H1 (cell line): ENCODE data around the gene PCDH9. TPM values are rescaled to one million over a fixed set of nuclear protein-coding genes. Genes with fewer than 3 reads are reported as not detected.

ENCODE experiments used
- CTCF ChIA-PET: fragments of 300-600 bp; sonication (Branson Sonifier 250); formaldehyde crosslinking; loops from one replicate; lab custom pipeline; 2021; ENCODE audit not compliant: partially characterized antibody; lab: Charles Lee
- POLR2A ChIA-PET: fragments of 300-600 bp; sonication (Branson Sonifier 250); formaldehyde crosslinking; loops from one replicate; lab custom pipeline; 2021; ENCODE audit warnings: inconsistent platforms; ENCODE audit not compliant: partially characterized antibody; lab: Charles Lee
- DNase-seq, 2 experiments: peaks; one replicate each; pipeline versions ENCODE4 v3.0.0 to v3.0.0-alpha.2; 2010 to 2022; ENCODE audit warnings: low spot score in 2 of 2, low read depth in 1 of 2, mixed read lengths in 1 of 2
- FAIRE-seq: peaks from 2 replicates; lab custom pipeline; 2011; peaks lifted over from hg19 to GRCh38; lab: Jason Lieb, UNC
- H2AFZ ChIP-seq: 2 replicates; pipeline ENCODE4 v1.8.1; 2012; ENCODE audit warnings: low read length, inconsistent platforms
- H2AK5ac ChIP-seq: 2 replicates; pipeline ENCODE4 v1.6.1; 2013; ENCODE audit warnings: low read depth, low read length
- H2BK120ac ChIP-seq: replicated peaks from 2 replicates; pipeline ENCODE3; 2013; ENCODE audit warnings: low read depth, low read length, inconsistent platforms
- H2BK12ac ChIP-seq: 2 replicates; pipeline ENCODE4 v1.6.1; 2013; ENCODE audit warnings: low read depth, low read length
- H2BK15ac ChIP-seq: 2 replicates; pipeline ENCODE4 v1.6.1; 2013; ENCODE audit warnings: low read length
- H2BK20ac ChIP-seq: 2 replicates; pipeline ENCODE4 v1.6.1; 2013; ENCODE audit warnings: low read length
- H2BK5ac ChIP-seq: 2 replicates; pipeline ENCODE4 v1.6.1; 2013; ENCODE audit warnings: low read depth, low read length
- H3K14ac ChIP-seq: 2 replicates; pipeline ENCODE4 v1.6.1; 2013; ENCODE audit warnings: inconsistent platforms; ENCODE audit not compliant: insufficient read length
- H3K18ac ChIP-seq: 2 replicates; pipeline ENCODE4 v1.6.1; 2013; ENCODE audit warnings: low read length; ENCODE audit errors: extremely low read depth
- H3K23ac ChIP-seq: 2 replicates; pipeline ENCODE4 v1.6.1; 2013; ENCODE audit warnings: inconsistent platforms; ENCODE audit not compliant: insufficient read length
- H3K23me2 ChIP-seq: 2 replicates; pipeline ENCODE4 v1.6.1; 2013; ENCODE audit warnings: low read depth, low read length
- H3K27ac ChIP-seq: 2 replicates; pipeline ENCODE4 v1.6.1; 2011; ENCODE audit warnings: low read depth, low read length, inconsistent platforms
- H3K27me3 ChIP-seq, 4 experiments: replicated peaks in 1 of 4; 1 replicate in 1 of 4; 2 replicates in 3 of 4; pipeline versions ENCODE4 v1.6.1 to v1.8.1; 2011 to 2013; ENCODE audit warnings: low read length in 3 of 4, mild to moderate bottlenecking in 3 of 4, inconsistent platforms in 2 of 4, mixed read lengths in 2 of 4, moderate library complexity in 1 of 4; ENCODE audit not compliant: control insufficient read depth in 3 of 4, insufficient read depth in 3 of 4; ENCODE audit errors: extremely low read depth in 1 of 4
- H3K36me3 ChIP-seq, 4 experiments: 2 replicates each; pipeline versions ENCODE4 v1.6.1 to v1.8.1; 2011 to 2013; ENCODE audit warnings: mild to moderate bottlenecking in 4 of 4, low read length in 3 of 4, moderate library complexity in 2 of 4, control low read depth in 1 of 4, inconsistent platforms in 1 of 4; ENCODE audit not compliant: insufficient read depth in 4 of 4, control insufficient read depth in 2 of 4
- H3K4ac ChIP-seq: replicated peaks from 2 replicates; pipeline ENCODE3; 2013; ENCODE audit warnings: low read length, low read depth, mixed read lengths, inconsistent platforms; ENCODE audit not compliant: insufficient read length
- H3K4me1 ChIP-seq, 4 experiments: replicated peaks in 1 of 4; 1 replicate in 1 of 4; 2 replicates in 3 of 4; pipeline versions ENCODE4 v1.6.1 to v1.8.1; 2011 to 2013; ENCODE audit warnings: low read length in 3 of 4, inconsistent platforms in 2 of 4, mixed read lengths in 1 of 4; ENCODE audit not compliant: insufficient read depth in 4 of 4, control insufficient read depth in 3 of 4
- H3K4me2 ChIP-seq, 2 experiments: 2 replicates each; pipeline versions ENCODE4 v1.6.1 to v1.8.1; 2011 to 2013; ENCODE audit warnings: low read depth in 2 of 2, low read length in 2 of 2, control low read depth in 1 of 2, inconsistent platforms in 1 of 2, mild to moderate bottlenecking in 1 of 2; ENCODE audit not compliant: insufficient read depth in 1 of 2
- H3K4me3 ChIP-seq, 4 experiments: fragments of 200-600, 300-600 bp in 1 of 4; sonication (generic), shearing (Covaris generic), sonication (Bioruptor Twin) in 1 of 4; 2 replicates each; pipeline versions ENCODE4 v1.5.1 to v1.8.1; 2011 to 2016; ENCODE audit warnings: low read length in 4 of 4, low read depth in 3 of 4, control low read depth in 2 of 4, inconsistent platforms in 2 of 4, mild to moderate bottlenecking in 2 of 4, mixed read lengths in 1 of 4, moderate library complexity in 1 of 4; ENCODE audit not compliant: insufficient read depth in 2 of 4; ENCODE audit errors: extremely low read depth in 1 of 4
- H3K56ac ChIP-seq: replicated peaks from 2 replicates; pipeline ENCODE3; 2013; ENCODE audit warnings: low read depth, mild to moderate bottlenecking, mixed read lengths, low read length, inconsistent platforms; ENCODE audit not compliant: insufficient read length
- H3K79me1 ChIP-seq: 2 replicates; pipeline ENCODE4 v1.6.1; 2013; ENCODE audit warnings: low read depth, low read length, control low read depth
- H3K79me2 ChIP-seq, 2 experiments: 2 replicates each; pipeline versions ENCODE4 v1.6.1 to v1.8.1; 2012 to 2013; ENCODE audit warnings: low read length in 2 of 2, mild to moderate bottlenecking in 2 of 2, inconsistent platforms in 1 of 2; ENCODE audit not compliant: insufficient read depth in 2 of 2, control insufficient read depth in 1 of 2
- H3K9ac ChIP-seq, 4 experiments: replicated peaks in 1 of 4; 1 replicate in 1 of 4; 2 replicates in 3 of 4; pipeline versions ENCODE4 v1.6.1 to v1.8.1; 2011 to 2013; ENCODE audit warnings: low read depth in 3 of 4, low read length in 3 of 4, control low read depth in 2 of 4, mild to moderate bottlenecking in 2 of 4, moderate library complexity in 2 of 4, inconsistent platforms in 1 of 4; ENCODE audit errors: extremely low read depth in 1 of 4
- H3K9me3 ChIP-seq, 2 experiments: 2 replicates each; pipeline versions ENCODE4 v1.6.1 to v1.8.1; 2012 to 2013; ENCODE audit warnings: mild to moderate bottlenecking in 2 of 2, moderate library complexity in 2 of 2, control low read depth in 1 of 2, inconsistent platforms in 1 of 2, low read depth in 1 of 2, low read length in 1 of 2, mixed read lengths in 1 of 2; ENCODE audit not compliant: insufficient read depth in 2 of 2
- H4K20me1 ChIP-seq, 2 experiments: replicated peaks in 1 of 2; 2 replicates each; pipeline versions ENCODE3 to v1.8.1; 2011 to 2013; ENCODE audit warnings: inconsistent platforms in 2 of 2, low read length in 2 of 2, mild to moderate bottlenecking in 1 of 2; ENCODE audit not compliant: insufficient read depth in 2 of 2, control insufficient read depth in 1 of 2
- H4K5ac ChIP-seq: 2 replicates; pipeline ENCODE4 v1.6.1; 2013; ENCODE audit warnings: low read length, low read depth, mixed read lengths, inconsistent platforms; ENCODE audit not compliant: insufficient read length
- H4K8ac ChIP-seq: 2 replicates; pipeline ENCODE4 v1.8.0; 2013; ENCODE audit warnings: mild to moderate bottlenecking, moderate library complexity, low read length, inconsistent platforms; ENCODE audit not compliant: insufficient read depth; ENCODE audit errors: extremely low read depth
- H4K91ac ChIP-seq: replicated peaks from 2 replicates; pipeline ENCODE3; 2013; ENCODE audit warnings: low read length, mixed read lengths, inconsistent platforms; ENCODE audit not compliant: insufficient read length
- ASH2L ChIP-seq: fragments of 200-600, 300-600 bp; sonication (generic); IDR thresholded peaks from one replicate; pipeline ENCODE4 v1.7.1; 2017; ENCODE audit warnings: low read length
- ATF2 ChIP-seq: IDR thresholded peaks from 2 replicates; pipeline ENCODE4 v1.6.1; 2012; ENCODE audit warnings: low read length, inconsistent platforms
- CTBP2 ChIP-seq: IDR thresholded peaks from 2 replicates; pipeline ENCODE4 v1.7.0; 2011; ENCODE audit warnings: borderline replicate concordance, mild to moderate bottlenecking, moderate library complexity, mixed read lengths, low read length; ENCODE audit not compliant: insufficient read depth, insufficient read length
- EGR1 ChIP-seq: IDR thresholded peaks from 2 replicates; pipeline ENCODE4 v1.6.1; 2011; ENCODE audit warnings: low read depth, low read length, borderline replicate concordance
- KDM4A ChIP-seq: IDR thresholded peaks from one replicate; pipeline ENCODE4 v1.7.1; 2012; ENCODE audit warnings: low read depth, mild to moderate bottlenecking, moderate library complexity, low read length, inconsistent platforms; ENCODE audit not compliant: severe bottlenecking
- RAD21 ChIP-seq, 2 experiments: IDR thresholded peaks in 1 of 2; conservative IDR thresholded peaks in 1 of 2; 2 replicates each; pipeline ENCODE4 v1.6.1; 2011; ENCODE audit warnings: low read depth in 2 of 2, low read length in 2 of 2, improper control_type of control experiment in 1 of 2, inconsistent platforms in 1 of 2, mild to moderate bottlenecking in 1 of 2, moderate library complexity in 1 of 2
- RBBP5 ChIP-seq: IDR thresholded peaks from 2 replicates; pipeline ENCODE4 v1.7.1; 2012; ENCODE audit warnings: low read depth, mild to moderate bottlenecking, inconsistent platforms, low read length, moderate library complexity, borderline replicate concordance
- RFX5 ChIP-seq: IDR thresholded peaks from 2 replicates; pipeline ENCODE4 v1.6.1; 2011; ENCODE audit warnings: low read depth, low read length, improper control_type of control experiment, borderline replicate concordance
- SP4 ChIP-seq: IDR thresholded peaks from 2 replicates; pipeline ENCODE4 v1.6.1; 2012; ENCODE audit warnings: low read length, inconsistent platforms
- ZNF274 ChIP-seq: IDR thresholded peaks from 2 replicates; pipeline ENCODE4 v1.7.0; 2012; ENCODE audit warnings: low read length, borderline replicate concordance; ENCODE audit errors: extremely low read depth
- WGBS, 2 experiments: shearing (Covaris generic) in 1 of 2; methylation state at CpG; one replicate each; pipeline versions ENCODE4 v1.1.6 to v1.1.7; 2013 to 2015; ENCODE audit warnings: low lambda C conversion rate in 2 of 2, mixed read lengths in 2 of 2, inconsistent platforms in 1 of 2, low coverage in 1 of 2, missing lambda C conversion rate in 1 of 2; ENCODE audit not compliant: insufficient replicate concordance in 2 of 2, insufficient coverage in 1 of 2, insufficient read length in 1 of 2; ENCODE audit errors: extremely low coverage in 1 of 2, missing lambda C conversion rate in 1 of 2; 5-methylcytosine and 5-hydroxymethylcytosine counted together
- polyA plus RNA-seq, 7 experiments: library from polyadenylated mRNA; depleted of rRNA in 3 of 7; stranded (reverse) in 5 of 7; unstranded in 2 of 7; fragments of >200 nt in 5 of 7; fragments of 200-250 nt in 2 of 7; gene quantifications; 1 replicate in 5 of 7; 2 replicates in 1 of 7; 4 replicates in 1 of 7; pipeline versions ENCODE4 v1.2.1 to v1.2.3, GENCODE V29; 2011 to 2013; ENCODE audit warnings: missing spikeins in 2 of 7, mixed read lengths in 2 of 7
- total RNA-seq: library from RNA; stranded (reverse); fragmentation: NEBNext Ultra II Directional; extraction: Animal tissue kit (Norgen Biotek cat#: 25700); gene quantifications from 2 replicates; pipeline ENCODE4 v1.2.1, GENCODE V29; 2021

PCDH9 gene
- total and polyA plus RNA-seq, 2 of the 8 experiments (the other 6 are each of a cell fraction or from before 2014, with no cell fraction given), result 0.12 to 0.60 TPM

GRCh38 chr13:66506051-66506777 is 723.9 kb downstream of the PCDH9 start:
- Histone ChIP-seq H4K91ac (no peak overlapping the region), H4K5ac (no peak overlapping the region), H3K79me2 (no peaks in the 10 kb centered on the region), H2BK120ac (no peak overlapping the region), H3K56ac (no peak overlapping the region), H3K36me3 (no peaks in the 10 kb centered on the region), H3K18ac (no peak overlapping the region), H4K8ac (no peak overlapping the region), H4K20me1 (no peaks in the 10 kb centered on the region), H3K23ac (no peak overlapping the region), H2BK5ac (no peak overlapping the region), H3K4ac (no peak overlapping the region), H3K4me3 (no peak overlapping the region), H2BK20ac (no peak overlapping the region), H3K4me1 (peaks cover 0 to 14% (median 2%) of the 10 kb centered on the region in 4 experiments; a peak in 2 of 7 replicates), H3K4me2 (no peak overlapping the region), H3K9ac (no peak overlapping the region), H2AK5ac (no peak overlapping the region), H3K27ac (no peak overlapping the region), H3K23me2 (no peaks in the 10 kb centered on the region), H3K14ac (no peak overlapping the region), H2BK15ac (no peak overlapping the region), H3K9me3 (no peaks in the 10 kb centered on the region), H3K27me3 (no peaks in the 10 kb centered on the region), H3K79me1 (no peaks in the 10 kb centered on the region), H2AFZ (no peak overlapping the region), H2BK12ac (no peak overlapping the region)
- no peak for DNase-seq
- no peak for FAIRE-seq
- CTCF ChIA-PET, result interaction anchor here (1.4 kb wide), 1 partner anchor 14 kb away, joined by 4 read pairs; no protein-coding TSS in a partner anchor
- WGBS, 2 experiments, result 96% methylated on average over 7 of the region's 7 CpGs; no CpG with 5 or more reads in 1 of the 2 experiments
- POLR2A ChIA-PET, result no interaction called here
- no peak for TF ChIP-seq RAD21 (IDR thresholded peaks at IDR 0.05 in 1 of 2, conservative IDR thresholded peaks at IDR 0.05 in 1 of 2; ENCODE audit: low read depth in 2 of 2, low read length in 2 of 2)
- TF ChIP-seq KDM4A, result no peak
- TF ChIP-seq EGR1, result no peak
- TF ChIP-seq ASH2L, result no peak
- no peak for TF ChIP-seq ATF2
- no peak for TF ChIP-seq CTBP2
- TF ChIP-seq RFX5, result no peak
- TF ChIP-seq RBBP5, result no peak
- TF ChIP-seq ZNF274, result no peak
- no peak for TF ChIP-seq SP4
